WI38 (cell line): Measurements from ENCODE around the gene CYSRT1.

ENCODE experiments used
- H3K4me3 ChIP-seq: 2 replicates; pipeline ENCODE4 v1.5.1; 2011; ENCODE audit warnings: low read depth, mild to moderate bottlenecking, control low read depth, low read length
- TF ChIP-seq, protein P1 (sequence below): IDR thresholded peaks from 2 replicates; pipeline ENCODE4 v1.5.1; 2012; ENCODE audit warnings: low read depth, mild to moderate bottlenecking, control low read depth, low read length

The CYSRT1 gene

DNA sequence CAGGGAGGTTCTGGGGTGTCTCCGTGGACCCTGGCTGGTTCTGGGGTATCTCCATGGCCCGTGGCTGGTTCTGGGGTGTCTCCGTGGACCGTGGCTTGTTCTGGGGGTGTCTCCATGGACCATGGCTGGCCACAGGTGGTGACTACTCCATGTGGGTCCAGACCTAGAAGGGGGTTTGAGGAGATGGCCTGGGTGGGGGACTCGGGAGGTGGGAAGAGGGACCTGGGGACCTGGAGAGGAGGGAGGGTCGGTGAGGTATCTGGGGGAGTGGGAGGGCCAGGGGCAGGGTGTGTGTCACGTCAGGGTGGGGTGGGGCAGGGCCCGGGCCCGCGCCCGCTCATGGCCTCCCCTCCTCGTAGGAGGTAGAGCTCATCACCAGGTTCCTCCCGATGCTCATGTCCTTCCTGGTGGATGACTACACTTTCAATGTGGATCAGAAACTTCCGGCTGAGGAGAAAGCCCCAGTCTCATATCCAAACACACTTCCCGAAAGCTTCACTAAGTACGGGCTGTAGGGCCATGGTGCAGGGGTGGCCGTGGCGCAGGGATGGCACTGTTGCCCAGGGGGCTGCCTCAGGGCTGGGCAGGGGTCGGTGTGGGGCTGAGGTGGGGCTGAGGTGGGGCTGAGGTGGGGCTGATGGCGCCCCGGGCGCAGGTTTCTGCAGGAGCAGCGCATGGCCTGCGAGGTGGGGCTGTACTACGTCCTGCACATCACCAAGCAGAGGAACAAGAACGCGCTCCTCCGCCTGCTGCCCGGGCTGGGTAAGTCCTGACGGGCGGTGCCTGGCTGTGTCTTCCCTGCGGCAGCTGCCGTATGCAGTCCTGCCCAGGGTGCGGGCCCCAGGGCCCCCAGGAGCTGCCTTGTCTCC is 41.8 kb downstream of the CYSRT1 start:
- no peak overlapping the region for H3K4me3 ChIP-seq
- TF ChIP-seq, protein P1, sequence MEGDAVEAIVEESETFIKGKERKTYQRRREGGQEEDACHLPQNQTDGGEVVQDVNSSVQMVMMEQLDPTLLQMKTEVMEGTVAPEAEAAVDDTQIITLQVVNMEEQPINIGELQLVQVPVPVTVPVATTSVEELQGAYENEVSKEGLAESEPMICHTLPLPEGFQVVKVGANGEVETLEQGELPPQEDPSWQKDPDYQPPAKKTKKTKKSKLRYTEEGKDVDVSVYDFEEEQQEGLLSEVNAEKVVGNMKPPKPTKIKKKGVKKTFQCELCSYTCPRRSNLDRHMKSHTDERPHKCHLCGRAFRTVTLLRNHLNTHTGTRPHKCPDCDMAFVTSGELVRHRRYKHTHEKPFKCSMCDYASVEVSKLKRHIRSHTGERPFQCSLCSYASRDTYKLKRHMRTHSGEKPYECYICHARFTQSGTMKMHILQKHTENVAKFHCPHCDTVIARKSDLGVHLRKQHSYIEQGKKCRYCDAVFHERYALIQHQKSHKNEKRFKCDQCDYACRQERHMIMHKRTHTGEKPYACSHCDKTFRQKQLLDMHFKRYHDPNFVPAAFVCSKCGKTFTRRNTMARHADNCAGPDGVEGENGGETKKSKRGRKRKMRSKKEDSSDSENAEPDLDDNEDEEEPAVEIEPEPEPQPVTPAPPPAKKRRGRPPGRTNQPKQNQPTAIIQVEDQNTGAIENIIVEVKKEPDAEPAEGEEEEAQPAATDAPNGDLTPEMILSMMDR: no peak

DNA sequence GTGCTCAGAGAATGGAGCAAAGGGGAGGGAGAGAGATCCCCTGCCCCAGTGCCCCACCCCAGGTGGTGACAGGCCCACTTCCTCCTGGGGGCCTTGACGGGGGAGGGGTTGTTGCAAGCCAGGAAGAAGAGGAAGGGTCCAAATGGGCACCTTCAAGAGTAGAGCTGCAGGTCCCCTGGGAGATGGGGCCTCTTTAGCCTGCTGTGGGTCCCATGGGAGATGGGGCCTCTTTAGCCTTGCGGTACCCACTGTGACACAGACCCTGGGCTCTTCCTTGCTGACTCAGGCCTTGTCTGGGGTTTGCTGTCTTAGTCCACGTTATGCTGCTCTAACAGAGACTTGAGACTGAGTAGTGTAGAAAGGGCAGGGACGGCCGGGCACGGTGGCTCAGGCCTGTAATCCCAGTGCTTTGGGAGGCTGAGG is 43.0 kb downstream of the CYSRT1 start:
- no peak overlapping the region for H3K4me3 ChIP-seq

DNA sequence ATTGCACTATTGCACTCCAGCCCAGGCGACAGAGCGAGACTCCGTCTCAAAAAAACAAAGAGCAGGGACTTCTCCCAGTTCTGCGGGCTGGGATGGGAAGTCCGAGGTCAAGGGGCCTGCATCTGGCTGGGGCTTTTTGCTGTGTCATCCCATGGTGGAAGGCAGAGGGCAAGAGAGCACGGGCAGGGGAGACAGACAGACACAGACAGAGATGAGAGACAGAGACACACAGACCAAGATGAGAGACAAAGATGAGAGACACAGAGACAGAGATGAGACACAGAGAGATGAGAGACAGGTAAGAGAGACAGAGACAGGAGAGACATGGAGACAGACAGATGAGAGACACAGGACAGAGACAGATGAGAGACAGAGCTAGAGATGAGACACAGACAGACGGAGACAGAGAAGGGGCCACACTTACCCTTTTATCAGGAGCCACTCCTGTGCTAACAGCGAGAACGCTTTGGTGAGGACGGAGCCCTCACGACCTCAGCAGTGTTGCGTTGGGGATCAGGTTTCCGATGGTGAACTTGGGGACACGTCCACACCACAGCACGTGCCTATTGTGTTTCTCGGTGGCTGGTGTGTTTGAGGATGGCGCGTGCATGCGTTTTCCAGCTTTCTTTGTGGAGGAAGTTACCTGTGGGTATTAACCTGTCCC is 43.7 kb downstream of the CYSRT1 start:
- no peak overlapping the region for H3K4me3 ChIP-seq
- TF ChIP-seq, protein P1: no peak

More for the DNA sequence above, 43.0 kb downstream of the CYSRT1 start:
- TF ChIP-seq, protein P1: no peak

DNA sequence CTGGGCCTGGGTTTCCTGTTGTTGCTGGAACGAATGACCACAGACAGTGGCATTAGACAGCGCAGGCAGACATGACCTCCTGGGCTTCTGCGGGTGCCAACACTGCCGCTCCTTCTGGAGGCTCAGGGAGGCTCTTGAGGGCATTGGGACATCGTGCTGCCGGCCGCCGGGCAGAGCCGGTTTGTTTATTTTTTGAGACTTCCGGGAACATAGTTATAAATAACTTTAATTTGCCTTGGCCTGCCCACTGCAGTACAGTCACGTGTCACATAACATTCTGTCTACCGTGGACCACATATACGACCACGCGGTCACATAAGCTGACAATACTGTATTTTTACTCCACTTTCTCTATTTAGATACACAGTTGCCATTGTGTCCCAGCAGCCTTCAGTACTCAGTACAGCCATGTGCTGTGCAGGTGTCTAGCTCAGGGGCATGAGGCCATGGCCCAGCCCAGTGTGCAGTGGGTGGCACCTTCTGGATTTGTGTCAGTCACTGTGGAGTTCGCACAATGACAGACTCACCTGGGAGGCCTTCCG is 44.3 kb downstream of the CYSRT1 start:
- no peak overlapping the region for H3K4me3 ChIP-seq
- TF ChIP-seq, protein P1: no peak

DNA sequence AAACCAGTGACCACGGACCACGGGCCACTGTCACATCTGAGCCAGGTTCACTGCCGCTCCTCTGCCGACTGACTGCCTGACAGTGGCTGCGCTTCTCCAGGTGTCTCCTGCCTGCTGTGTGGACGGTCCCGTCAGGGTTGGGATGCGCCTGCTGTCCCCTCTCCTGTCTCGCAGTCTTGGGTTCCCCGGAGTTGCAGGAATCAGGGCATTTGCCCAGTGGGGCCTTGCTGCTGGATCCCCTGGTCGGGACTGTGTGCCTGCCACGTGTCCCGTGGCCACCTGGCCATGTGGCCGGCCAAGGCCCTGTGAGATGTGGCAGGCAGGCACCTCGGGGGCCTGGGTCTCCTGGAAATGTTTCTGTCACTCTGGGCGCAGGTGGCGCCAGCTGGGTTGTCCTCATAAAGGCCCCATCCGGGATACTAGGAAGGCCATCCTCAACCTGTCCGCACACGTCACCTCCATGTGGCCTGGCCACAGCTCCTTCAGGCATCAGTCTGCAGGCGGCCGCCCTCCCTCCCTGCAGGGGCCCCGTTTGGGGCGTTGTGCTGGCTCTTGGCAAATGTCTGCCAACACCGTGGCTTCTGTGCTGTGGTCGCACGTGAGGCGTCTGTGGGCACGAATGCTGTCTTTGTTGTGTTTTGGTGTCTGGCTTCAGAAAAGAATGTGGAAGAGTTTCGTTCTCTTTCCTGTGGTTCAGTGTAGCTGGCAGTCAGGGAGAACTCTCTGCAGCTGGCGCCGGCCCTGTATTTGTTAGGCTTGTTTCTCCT is 46.1 kb downstream of the CYSRT1 start:
- H3K4me3 ChIP-seq: no peak overlapping the region
- TF ChIP-seq, protein P1: no peak

DNA sequence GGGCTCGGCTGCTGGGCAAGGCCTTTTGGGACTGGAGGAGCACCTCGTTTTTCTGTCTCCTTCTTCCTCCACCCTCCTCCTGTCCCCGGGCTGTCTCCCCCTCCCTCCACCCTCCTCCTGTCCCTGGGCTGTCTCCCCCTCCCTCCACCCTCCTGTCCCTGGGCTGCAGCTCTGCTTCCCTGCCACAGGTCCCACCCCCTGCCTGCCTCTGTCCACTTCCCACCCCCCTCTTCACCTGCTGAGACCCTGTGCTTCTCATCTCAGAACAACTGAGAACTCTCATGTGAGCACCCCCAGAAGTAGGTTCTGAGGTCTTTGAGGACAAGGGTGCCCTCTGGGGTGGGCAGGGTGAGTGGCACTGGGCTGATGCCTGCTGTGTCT is 46.7 kb downstream of the CYSRT1 start:
- no peak overlapping the region for H3K4me3 ChIP-seq
- TF ChIP-seq, protein P1: no peak
